ENCODE results near the gene SPATA46.

SPATA46 gene

GRCh38 chr1:162404550-162405160 is 28.0 kb upstream of the SPATA46 start:
- in situ Hi-C loops (cut with MboI; ENCODE audit: low sequenced_read_pairs, unreplicated experiment), result no loop called here
- no peak for DNase-seq (ENCODE audit: low spot score)
- TF ChIP-seq, protein P1, sequence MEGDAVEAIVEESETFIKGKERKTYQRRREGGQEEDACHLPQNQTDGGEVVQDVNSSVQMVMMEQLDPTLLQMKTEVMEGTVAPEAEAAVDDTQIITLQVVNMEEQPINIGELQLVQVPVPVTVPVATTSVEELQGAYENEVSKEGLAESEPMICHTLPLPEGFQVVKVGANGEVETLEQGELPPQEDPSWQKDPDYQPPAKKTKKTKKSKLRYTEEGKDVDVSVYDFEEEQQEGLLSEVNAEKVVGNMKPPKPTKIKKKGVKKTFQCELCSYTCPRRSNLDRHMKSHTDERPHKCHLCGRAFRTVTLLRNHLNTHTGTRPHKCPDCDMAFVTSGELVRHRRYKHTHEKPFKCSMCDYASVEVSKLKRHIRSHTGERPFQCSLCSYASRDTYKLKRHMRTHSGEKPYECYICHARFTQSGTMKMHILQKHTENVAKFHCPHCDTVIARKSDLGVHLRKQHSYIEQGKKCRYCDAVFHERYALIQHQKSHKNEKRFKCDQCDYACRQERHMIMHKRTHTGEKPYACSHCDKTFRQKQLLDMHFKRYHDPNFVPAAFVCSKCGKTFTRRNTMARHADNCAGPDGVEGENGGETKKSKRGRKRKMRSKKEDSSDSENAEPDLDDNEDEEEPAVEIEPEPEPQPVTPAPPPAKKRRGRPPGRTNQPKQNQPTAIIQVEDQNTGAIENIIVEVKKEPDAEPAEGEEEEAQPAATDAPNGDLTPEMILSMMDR (IDR thresholded peaks at IDR 0.05; ENCODE audit: borderline replicate concordance, control extremely low read depth, extremely low read depth, insufficient read depth, missing control alignments), result no peak

- DNase-seq (ENCODE audit: low spot score), result no peak
- TF ChIP-seq, protein P1 (IDR thresholded peaks at IDR 0.05; ENCODE audit: borderline replicate concordance, control extremely low read depth, extremely low read depth, insufficient read depth, missing control alignments), result no peak
- in situ Hi-C loops (cut with MboI; ENCODE audit: low sequenced_read_pairs, unreplicated experiment), result no loop called here
Measured at GRCh38 chr1:162400790-162401355, 24.2 kb upstream of the SPATA46 start.

GRCh38 chr1:162398999-162399580 is 22.4 kb upstream of the SPATA46 start:
- in situ Hi-C loops (cut with MboI; ENCODE audit: low sequenced_read_pairs, unreplicated experiment), result no loop called here
- TF ChIP-seq, protein P1 (IDR thresholded peaks at IDR 0.05; ENCODE audit: borderline replicate concordance, control extremely low read depth, extremely low read depth, insufficient read depth, missing control alignments), result no peak
- no peak for DNase-seq (ENCODE audit: low spot score)

DNA sequence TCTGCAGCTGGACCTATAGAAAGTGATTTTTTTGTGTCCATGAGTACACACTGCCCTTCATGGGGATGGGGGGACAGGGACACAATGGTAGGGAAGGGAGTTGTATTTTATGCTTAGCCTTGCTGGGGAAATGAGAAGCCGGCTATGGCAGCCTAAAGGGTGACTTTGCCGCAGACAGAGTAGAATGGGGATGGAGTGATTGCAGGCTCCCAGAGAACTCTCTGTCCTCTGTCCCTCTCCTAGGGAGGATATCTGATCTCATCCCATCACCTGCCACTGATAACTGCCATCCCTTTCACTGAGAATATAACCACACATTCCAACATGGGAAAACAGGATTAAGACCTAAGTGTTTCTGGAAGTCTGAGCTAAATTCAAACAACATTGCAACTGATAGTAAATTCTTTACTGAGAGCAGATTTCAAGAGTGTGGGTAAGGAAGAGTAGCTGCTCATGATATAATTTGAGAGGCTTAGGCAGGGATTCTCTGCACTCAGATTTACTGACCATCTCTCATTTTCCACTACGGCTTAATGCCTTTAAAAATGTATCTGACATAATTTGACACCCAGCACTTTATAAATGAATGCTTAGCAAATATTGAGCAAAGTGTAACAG is 21.4 kb upstream of the SPATA46 start:
- DNase-seq (ENCODE audit: low spot score), result no peak
- TF ChIP-seq, protein P1 (IDR thresholded peaks at IDR 0.05; ENCODE audit: borderline replicate concordance, control extremely low read depth, extremely low read depth, insufficient read depth, missing control alignments), result no peak
- in situ Hi-C loops (cut with MboI; ENCODE audit: low sequenced_read_pairs, unreplicated experiment), result no loop called here

GRCh38 chr1:162397039-162397448 is 20.4 kb upstream of the SPATA46 start:
- TF ChIP-seq, protein P1 (IDR thresholded peaks at IDR 0.05; ENCODE audit: borderline replicate concordance, control extremely low read depth, extremely low read depth, insufficient read depth, missing control alignments), result no peak
- no peak for DNase-seq (ENCODE audit: low spot score)
- in situ Hi-C loops (cut with MboI; ENCODE audit: low sequenced_read_pairs, unreplicated experiment), result no loop called here

- TF ChIP-seq, protein P1 (IDR thresholded peaks at IDR 0.05; ENCODE audit: borderline replicate concordance, control extremely low read depth, extremely low read depth, insufficient read depth, missing control alignments), result no peak
- DNase-seq (ENCODE audit: low spot score), result no peak
- in situ Hi-C loops (cut with MboI; ENCODE audit: low sequenced_read_pairs, unreplicated experiment), result no loop called here
Measured at GRCh38 chr1:162396201-162396906, 19.7 kb upstream of the SPATA46 start.
